ENCODE results near the gene PRICKLE1. TPM values are rescaled to one million over a fixed set of nuclear protein-coding genes. Genes with fewer than 3 reads are reported as not detected.
A peak's percentile ranks its signal among the peaks of the same experiment; 100 is the strongest.

Gene PRICKLE1
- total RNA-seq (2013; cell fraction: nucleolus; rRNA removed): 3.1 and 3.2 TPM in 2 replicates
- 1.1 and 1.2 TPM in 2 replicates for total RNA-seq (2014; rRNA removed)
- 0.76 and 1.3 TPM in 2 replicates for total RNA-seq (2014; rRNA removed; fragmentation: Illumina TruSeq; extraction: Trizol)
- total RNA-seq (2021): 0.64 and 0.77 TPM in 2 replicates
- polyA plus RNA-seq (2011; ENCODE audit: low read depth): 0.71 TPM
- 2.4 and 2.8 TPM in 2 replicates for polyA plus RNA-seq (2011; rRNA removed)
- polyA plus RNA-seq (2011; cell fraction: cytosol; rRNA removed): 2.4 and 3.0 TPM in 2 replicates
- 2.8 and 3.4 TPM in 2 replicates for polyA plus RNA-seq (2011; cell fraction: nucleus; rRNA removed)
- polyA plus RNA-seq (2012): 0.15 and 0.65 TPM in 2 replicates
- polyA plus RNA-seq (2014; fragmentation: Illumina TruSeq; extraction: Trizol): 1.4 and 2.8 TPM in 2 replicates
- 1 to 10 TPM in 1 of 2 experiments, under 1 TPM in 1; 0.86 to 1.2 TPM for polyA plus RNA-seq (2014; fragmentation: Nextera tagmentation; extraction: Ambion mirVana)
- polyA plus RNA-seq (2014; rRNA removed): 0.75 and 0.86 TPM in 2 replicates
- polyA plus RNA-seq (2016; fragmentation: Nextera tagmentation; extraction: Ambion mirVana): under 1 TPM; 0.47 to 0.82 TPM
- polyA minus RNA-seq (2011; rRNA and poly(A)+ RNA removed): 6.1 and 9.1 TPM in 2 replicates
- 1.7 and 4.0 TPM in 2 replicates for polyA minus RNA-seq (2011; cell fraction: cytosol; rRNA and poly(A)+ RNA removed)
- 4.0 and 4.1 TPM in 2 replicates for polyA minus RNA-seq (2011; cell fraction: nucleus; rRNA and poly(A)+ RNA removed)
- percentile 21 among the genes with signal in this experiment for Bru-seq, nascent RNA
- percentile 13 among the genes with signal in this experiment for BruChase-seq, experiment 1, labeled RNA remaining after a 6-hour chase
- percentile 14 among the genes with signal in this experiment for BruChase-seq, experiment 2, labeled RNA remaining after a 2-hour chase
- long read RNA-seq, experiment 1, partial matches to known transcripts: 0 of 5 reads
- long read RNA-seq, experiment 1, other reads (novel, unspliced or antisense): 2 of 5 reads
- long read RNA-seq, experiment 2, transcript PRICKLE1-220 (5 exons, 3,735 nt): major isoform, 19 of 26 reads
- long read RNA-seq, experiment 2, partial matches to known transcripts: 1 of 26 reads
- long read RNA-seq, experiment 2, other reads (novel, unspliced or antisense): 6 of 26 reads

DNA sequence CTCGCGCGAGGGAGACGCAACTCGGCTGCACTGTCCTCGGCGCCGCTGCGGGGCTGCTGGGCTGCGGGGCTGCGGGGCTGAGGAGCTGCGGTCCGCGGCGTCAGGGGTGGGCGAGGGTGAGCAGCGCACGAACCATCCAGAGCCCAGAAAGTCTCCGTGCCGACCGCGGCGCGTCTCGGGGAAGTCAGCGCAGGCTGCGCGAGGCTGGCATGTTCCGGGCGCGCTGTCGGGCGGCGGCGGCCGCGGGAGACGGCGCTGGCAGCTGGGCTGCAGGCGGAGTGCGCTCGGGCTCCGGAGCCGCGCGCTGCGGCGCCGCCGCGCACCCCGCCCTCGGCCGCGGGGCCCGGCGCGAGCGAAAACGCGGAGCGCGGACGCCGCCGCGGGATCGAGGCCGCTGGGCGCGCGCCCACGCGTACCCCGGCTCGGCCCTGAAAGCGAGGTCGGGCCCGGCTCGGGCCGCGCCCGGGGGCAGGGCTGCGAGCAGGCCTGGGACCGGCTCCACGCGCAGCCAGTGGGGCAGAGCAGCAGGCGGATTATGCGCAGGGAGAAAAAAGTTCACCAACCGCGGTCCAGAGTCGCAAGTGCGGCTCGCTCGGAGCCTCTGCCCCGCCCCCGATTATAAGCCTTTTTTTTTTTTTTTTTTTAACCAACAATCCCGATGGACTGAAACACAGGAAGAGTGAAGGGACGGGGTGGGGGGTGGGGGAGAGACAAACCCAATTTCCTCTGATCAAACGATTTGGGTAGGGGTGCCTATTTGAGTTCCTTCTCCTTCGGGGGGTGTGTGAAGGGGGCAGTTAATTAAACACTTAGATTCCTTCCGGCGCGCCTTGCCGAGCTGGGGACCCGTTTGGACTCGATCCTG lies at the start of gene PRICKLE1:
PRICKLE1 (minus strand) TSS at position 282 of the 865 bp plus-strand sequence. CDS start 117,230 bp downstream, outside the sequence.
- peaks cover 8 to 26% of the 10 kb centered on the region in 2 experiments for H3K27me3 ChIP-seq (replicated peaks in 1 of 2; ENCODE audit: control insufficient read depth in 2 of 2, insufficient read depth in 2 of 2, low read length in 1 of 2)
- no peak within 1 kb of the TSS for H3K27ac ChIP-seq (ENCODE audit: control insufficient read depth, insufficient read depth)
- H3K4me3 ChIP-seq: peak within 1 kb of the TSS; percentile 64; the same call in 1 of the 2 replicates
- FAIRE-seq: no peak
- CTCF ChIA-PET: no interaction called here
- in situ Hi-C loops (cut with MboI) (loop anchor here (10.0 kb wide), 1 partner anchor 695 kb away; no protein-coding TSS in a partner anchor), intact Hi-C loops (cut with micrococcal nuclease; ENCODE audit: unreplicated experiment) (no loop called here)
- no peak for DNase-seq (ENCODE audit: low read depth, low spot score)
- peak within 1 kb of the TSS; percentile 88 for H3K4me2 ChIP-seq (ENCODE audit: control insufficient read depth, insufficient read depth)
- WGBS (ENCODE audit: insufficient coverage, insufficient replicate concordance, low lambda C conversion rate, missing lambda C conversion rate): 2% methylated on average over 48 of the region's 107 CpGs
- SMC1A ChIA-PET (ENCODE audit: uncharacterized antibody, unreplicated experiment): no interaction called here
- TF ChIP-seq YY1 (IDR thresholded peaks at IDR 0.05; ENCODE audit: low read depth, low read length) (0 out of 2 replicates have a peak, but pooled peaks have one; percentile 35), EGR1 (IDR thresholded peaks at IDR 0.05; ENCODE audit: borderline replicate concordance in 1 of 2, low read depth in 2 of 2, low read length in 2 of 2) (peak in 1 of 2 experiments; percentile 87; a peak in 2 of 3 replicates), CREM (IDR thresholded peaks at IDR 0.05; ENCODE audit: low read depth) (no peak), ZSCAN29 (IDR thresholded peaks at IDR 0.05) (peak; percentile 55), SP1 (IDR thresholded peaks at IDR 0.05; ENCODE audit: low read depth, low read length) (peak; percentile 71), STAT3 (IDR thresholded peaks at IDR 0.05; ENCODE audit: low read depth, low read length) (no peak), BHLHE40 (IDR thresholded peaks at IDR 0.05; ENCODE audit: borderline replicate concordance in 1 of 2, low read depth in 2 of 2, low read length in 1 of 2) (peak in 1 of 2 experiments; percentile 7; a peak in 1 of 4 replicates)
- no peaks in the 10 kb centered on the region for H4K20me1 ChIP-seq (ENCODE audit: control insufficient read depth, insufficient read depth)
- POLR2A ChIA-PET: no interaction called here
- no peaks in the 10 kb centered on the region for H3K36me3 ChIP-seq (ENCODE audit: control insufficient read depth in 2 of 2, insufficient read depth in 2 of 2, low read length in 1 of 2)
- peak within 1 kb of the TSS; percentile 63 for H2AFZ ChIP-seq (ENCODE audit: control insufficient read depth, low read depth, low read length)
- no peaks in the 10 kb centered on the region for H3K79me2 ChIP-seq (ENCODE audit: control insufficient read depth, insufficient read depth, low read length)
- no peak within 1 kb of the TSS for H3K9ac ChIP-seq (ENCODE audit: control insufficient read depth, insufficient read depth, low read length)
- RAD21 ChIA-PET (ENCODE audit: unreplicated experiment): no interaction called here
- peaks cover 8% of the 10 kb centered on the region for H3K4me1 ChIP-seq (ENCODE audit: control insufficient read depth, insufficient read depth, low read length)
- BruUV-seq (replicated peaks): no TSS peak
- H3K9me3 ChIP-seq (replicated peaks; ENCODE audit: control insufficient read depth, insufficient read depth, low read length): no peaks in the 10 kb centered on the region
- peak; percentile 87 for ATAC-seq

All from GM12878 (cell line).